SU-DHL-6 (cell line): ENCODE measurements around the gene PIP4K2B.

Source experiments
- H2AFZ ChIP-seq: fragments of 200-600 bp; sonication (generic); 2 replicates; pipeline ENCODE4 v1.6.1; 2014; ENCODE audit warnings: low read depth, mild to moderate bottlenecking, moderate library complexity, mixed read lengths, antibody characterized with exemption, low read length; ENCODE audit not compliant: severe bottlenecking
- H3F3A ChIP-seq: fragments of 200-600 bp; shearing (Covaris generic); 2 replicates; pipeline ENCODE4 v1.6.0; 2016; ENCODE audit warnings: antibody characterized with exemption, mild to moderate bottlenecking; ENCODE audit not compliant: insufficient read depth
- H3K27ac ChIP-seq: fragments of 200-600 bp; sonication (generic); 2 replicates; pipeline ENCODE4 v1.5.1; 2016; ENCODE audit warnings: low read depth, mild to moderate bottlenecking, low read length, moderate library complexity, mixed read lengths
- H3K27me3 ChIP-seq: fragments of 200-600 bp; sonication (generic), shearing (Covaris generic); 2 replicates; pipeline ENCODE4 v1.6.0; 2014; ENCODE audit warnings: mild to moderate bottlenecking, low read length
- H3K36me3 ChIP-seq: fragments of 200-600 bp; sonication (generic); 2 replicates; pipeline ENCODE4 v1.6.1; 2014; ENCODE audit warnings: mild to moderate bottlenecking, low read length, mixed read lengths
- H3K4me2 ChIP-seq: fragments of 300-600, 200-600 bp; shearing (Covaris generic), sonication (generic); 2 replicates; pipeline ENCODE4 v1.6.0; 2014; ENCODE audit warnings: low read length, low read depth, mild to moderate bottlenecking; ENCODE audit not compliant: poor library complexity, severe bottlenecking
- H3K4me3 ChIP-seq: fragments of 200-600 bp; sonication (generic); 2 replicates; pipeline ENCODE4 v1.5.1; 2014; ENCODE audit warnings: antibody characterized with exemption, low read length, mild to moderate bottlenecking, mixed read lengths; ENCODE audit not compliant: insufficient read depth, poor library complexity, severe bottlenecking
- H3K79me2 ChIP-seq: fragments of 200-600 bp; sonication (generic); 2 replicates; pipeline ENCODE4 v1.6.1; 2014; ENCODE audit warnings: mild to moderate bottlenecking, low read length, moderate library complexity; ENCODE audit not compliant: insufficient read depth
- H3K9ac ChIP-seq: fragments of 200-600 bp; sonication (generic); 2 replicates; pipeline ENCODE4 v1.7.0; 2014; ENCODE audit warnings: mild to moderate bottlenecking, low read length
- H3K9me2 ChIP-seq: fragments of 200-600 bp; sonication (generic); replicated peaks from 2 replicates; pipeline ENCODE4 v1.6.1; 2014; ENCODE audit warnings: low read length; ENCODE audit not compliant: insufficient read depth
- H3K9me3 ChIP-seq: fragments of 200-600 bp; sonication (generic); 2 replicates; pipeline ENCODE4 v1.6.1; 2014; ENCODE audit warnings: low read length, mixed read lengths; ENCODE audit not compliant: insufficient read depth
- H4K20me1 ChIP-seq: fragments of 200-600 bp; sonication (generic); 2 replicates; pipeline ENCODE4 v1.6.1; 2014; ENCODE audit warnings: low read depth, mild to moderate bottlenecking, antibody characterized with exemption, low read length, moderate library complexity, mixed read lengths
- CTCF ChIP-seq: fragments of 200-600 bp; sonication (generic); IDR thresholded peaks from one replicate; pipeline ENCODE4 v1.5.1; 2017; ENCODE audit warnings: antibody characterized with exemption, mild to moderate bottlenecking, low read length, moderate library complexity; ENCODE audit not compliant: insufficient read depth, poor library complexity, severe bottlenecking
- EZH2phosphoT487 ChIP-seq: fragments of 200-600 bp; sonication (generic), shearing (Covaris generic); conservative IDR thresholded peaks from 2 replicates; pipeline ENCODE4 v1.6.1; 2018; ENCODE audit warnings: mild to moderate bottlenecking, antibody characterized with exemption, low read length, moderate library complexity, mixed read lengths

Gene PIP4K2B

GRCh38 chr17:38766341-38766740 lies 33.0 kb downstream of the PIP4K2B start:
- no peaks in the 10 kb centered on the region for H3K9me2 ChIP-seq
- no peak overlapping the region for H3K9ac ChIP-seq
- H3F3A ChIP-seq, result no peaks in the 10 kb centered on the region
- H3K27me3 ChIP-seq, result no peaks in the 10 kb centered on the region
- H3K79me2 ChIP-seq, result no peaks in the 10 kb centered on the region
- no peaks in the 10 kb centered on the region for H3K9me3 ChIP-seq
- peaks cover 4% of the 10 kb centered on the region; the same call in 1 of the 2 replicates for H3K36me3 ChIP-seq
- H4K20me1 ChIP-seq, result no peaks in the 10 kb centered on the region
- no peak overlapping the region for H2AFZ ChIP-seq
- no peak overlapping the region for H3K4me2 ChIP-seq
- no peak overlapping the region for H3K27ac ChIP-seq
- no peak overlapping the region for H3K4me3 ChIP-seq
- TF ChIP-seq EZH2phosphoT487 (no peak), CTCF (no peak)

- no peaks in the 10 kb centered on the region for H3K27me3 ChIP-seq
- no peak overlapping the region for H3K9ac ChIP-seq
- H3K79me2 ChIP-seq, result no peaks in the 10 kb centered on the region
- H3K9me2 ChIP-seq, result no peaks in the 10 kb centered on the region
- H2AFZ ChIP-seq, result no peak overlapping the region
- peaks cover 13% of the 10 kb centered on the region for H3K36me3 ChIP-seq
- H3K4me3 ChIP-seq, result no peak overlapping the region
- no peak overlapping the region for H3K27ac ChIP-seq
- no peaks in the 10 kb centered on the region for H3F3A ChIP-seq
- no peaks in the 10 kb centered on the region for H4K20me1 ChIP-seq
- no peak for TF ChIP-seq EZH2phosphoT487
- TF ChIP-seq CTCF, result no peak
- no peak overlapping the region for H3K4me2 ChIP-seq
- H3K9me3 ChIP-seq, result no peaks in the 10 kb centered on the region
Measured at GRCh38 chr17:38762231-38762630, 37.1 kb downstream of the PIP4K2B start.

- Histone ChIP-seq H4K20me1 (no peaks in the 10 kb centered on the region), H3K4me3 (no peak overlapping the region), H3K9ac (no peak overlapping the region), H3K27ac (no peak overlapping the region), H3K36me3 (peaks cover 15% of the 10 kb centered on the region), H3K4me2 (no peak overlapping the region), H3K9me3 (no peaks in the 10 kb centered on the region), H3K9me2 (no peaks in the 10 kb centered on the region), H2AFZ (no peak overlapping the region), H3K27me3 (no peaks in the 10 kb centered on the region), H3K79me2 (no peaks in the 10 kb centered on the region), H3F3A (no peaks in the 10 kb centered on the region)
- TF ChIP-seq CTCF (peak; percentile 24), EZH2phosphoT487 (no peak)
Measured at GRCh38 chr17:38761612-38762011, 37.7 kb downstream of the PIP4K2B start.

GRCh38 chr17:38753071-38753506 lies 46.3 kb downstream of the PIP4K2B start:
- Histone ChIP-seq H4K20me1 (no peaks in the 10 kb centered on the region), H3F3A (0 out of 2 replicates have a peak, but pooled peaks cover 9% of the 10 kb centered on the region), H3K27ac (peak overlapping the region; percentile 47; the same call in 1 of the 2 replicates), H3K9me3 (no peaks in the 10 kb centered on the region), H3K9ac (peak overlapping the region; percentile 92), H3K79me2 (peaks cover 28% of the 10 kb centered on the region), H2AFZ (peak overlapping the region; percentile 59), H3K4me3 (peak overlapping the region; percentile 75), H3K36me3 (peaks cover 12% of the 10 kb centered on the region), H3K9me2 (no peaks in the 10 kb centered on the region), H3K4me2 (peak overlapping the region; percentile 65), H3K27me3 (no peaks in the 10 kb centered on the region)
- TF ChIP-seq CTCF (no peak), EZH2phosphoT487 (no peak)
